ENCODE results near the gene SH2D2A. TPM values are rescaled to one million over a fixed set of nuclear protein-coding genes. Genes with fewer than 3 reads are reported as not detected.

SH2D2A gene
- polyA plus RNA-seq, 1 of the 3 experiments (the other 2 are of a cell fraction) = not detected

GRCh38 chr1:156805766-156806511 lies 10.7 kb downstream of the SH2D2A start:
- no peaks in the 10 kb centered on the region for H3K79me2 ChIP-seq (ENCODE audit: insufficient read depth)
- H3K9me3 ChIP-seq = no peaks in the 10 kb centered on the region
- peaks cover 17% of the 10 kb centered on the region for H4K20me1 ChIP-seq (ENCODE audit: insufficient read depth)
- CTCF ChIA-PET = interaction anchor here (0.7 to 16.9 kb wide), 7 partner anchors 9 to 122 kb away, joined by 3 to 566 read pairs (median 7); partner anchors contain the start of genes INSRR and NTRK1
- H2AFZ ChIP-seq (ENCODE audit: low read depth) = no peak overlapping the region
- H3K9ac ChIP-seq = no peak overlapping the region
- peaks cover 17 to 64% of the 10 kb centered on the region in 2 experiments for H3K4me1 ChIP-seq (ENCODE audit: control insufficient read depth in 1 of 2, insufficient read depth in 2 of 2, low read depth in 1 of 2, low read length in 1 of 2)
- no peaks in the 10 kb centered on the region for H3K9me2 ChIP-seq
- TF ChIP-seq TCF12 (IDR thresholded peaks at IDR 0.05) (peak; percentile 21; the same call in 1 of the 2 replicates), FOXM1 (IDR thresholded peaks at IDR 0.05; ENCODE audit: low read depth) (no peak), MXI1 (IDR thresholded peaks at IDR 0.05; ENCODE audit: low read depth, low read length) (no peak), GATA2 (CRISPR knock-in tag; IDR thresholded peaks at IDR 0.05) (no peak), NFIC (IDR thresholded peaks at IDR 0.05; ENCODE audit: borderline replicate concordance) (no peak)
- no peak overlapping the region for H3K4me3 ChIP-seq (ENCODE audit: low read depth in 2 of 2, low read length in 1 of 2)
- peaks cover 10% of the 10 kb centered on the region for H3F3A ChIP-seq (replicated peaks; ENCODE audit: insufficient read depth)
- DNase-seq = peak; percentile 24
- H3K27ac ChIP-seq (ENCODE audit: low read depth in 2 of 2, low read length in 1 of 2) = peak overlapping the region in 1 of 2 experiments; percentile 89; a peak in 2 of 4 replicates
- no peaks in the 10 kb centered on the region for H3K27me3 ChIP-seq (ENCODE audit: insufficient read depth)
- no peak overlapping the region for H3K4me2 ChIP-seq
- peaks cover under 1 to 5% of the 10 kb centered on the region in 2 experiments for H3K36me3 ChIP-seq (replicated peaks in 1 of 2; ENCODE audit: control insufficient read depth in 1 of 2, insufficient read depth in 2 of 2, low read length in 1 of 2)
- 93% methylated on average over 2 of the region's 3 CpGs for WGBS (ENCODE audit: low lambda C conversion rate)
- POLR2A ChIA-PET = interaction anchor here (0.6 to 2.0 kb wide), 3 partner anchors 54 to 108 kb away, joined by 5 to 6 read pairs (median 5); partner anchors contain the start of gene INSRR

- CTCF ChIA-PET = interaction anchor here (0.8 to 16.9 kb wide), 4 partner anchors 31 to 85 kb away, joined by 3 to 566 read pairs (median 18); partner anchors contain the start of genes INSRR and NTRK1
- 58% methylated on average over 4 of the region's 6 CpGs for WGBS (ENCODE audit: low lambda C conversion rate)
- DNase-seq = peak; percentile 51
These were observed 11.9 kb downstream of the SH2D2A start for GRCh38 chr1:156804572-156805243.

GRCh38 chr1:156804026-156804425 lies 12.6 kb downstream of the SH2D2A start:
- Histone ChIP-seq H3K9me2 (no peaks in the 10 kb centered on the region), H3K9ac (no peak overlapping the region), H3F3A (replicated peaks; ENCODE audit: insufficient read depth) (peaks cover 17% of the 10 kb centered on the region), H3K36me3 (replicated peaks in 1 of 2; ENCODE audit: control insufficient read depth in 1 of 2, insufficient read depth in 2 of 2, low read length in 1 of 2) (peaks cover 15 to 20% of the 10 kb centered on the region in 2 experiments), H3K4me2 (no peak overlapping the region), H4K20me1 (ENCODE audit: insufficient read depth) (peaks cover 29% of the 10 kb centered on the region), H2AFZ (ENCODE audit: low read depth) (no peak overlapping the region), H3K9me3 (no peaks in the 10 kb centered on the region), H3K4me3 (ENCODE audit: low read depth in 2 of 2, low read length in 1 of 2) (no peak overlapping the region), H3K79me2 (ENCODE audit: insufficient read depth) (no peaks in the 10 kb centered on the region), H3K27me3 (ENCODE audit: insufficient read depth) (no peaks in the 10 kb centered on the region), H3K4me1 (ENCODE audit: control insufficient read depth in 1 of 2, insufficient read depth in 2 of 2, low read depth in 1 of 2, low read length in 1 of 2) (peaks cover 24 to 82% of the 10 kb centered on the region in 2 experiments), H3K27ac (ENCODE audit: low read depth in 2 of 2, low read length in 1 of 2) (peak overlapping the region; percentile 28 to 90; a peak in 3 of 4 replicates)
- POLR2A ChIA-PET = interaction anchor here (1.8 kb wide), 1 partner anchor 56 kb away, joined by 6 read pairs; the partner anchor contains the start of gene INSRR
- 58% methylated on average over 2 of the region's 3 CpGs for WGBS (ENCODE audit: low lambda C conversion rate)
- CTCF ChIA-PET = interaction anchor here (12.1 to 16.9 kb wide), 2 partner anchors 35 to 51 kb away, joined by 186 to 566 read pairs; partner anchors contain the start of genes INSRR and NTRK1
- no peak for DNase-seq
- TF ChIP-seq GABPA (IDR thresholded peaks at IDR 0.05; ENCODE audit: low read depth) = no peak
- no peak for TF ChIP-seq SIN3A (IDR thresholded peaks at IDR 0.05; ENCODE audit: borderline replicate concordance, low read depth, low read length)
- no peak for TF ChIP-seq MXI1 (IDR thresholded peaks at IDR 0.05; ENCODE audit: low read depth, low read length)
- no peak for TF ChIP-seq EP300 (IDR thresholded peaks at IDR 0.05; ENCODE audit: borderline replicate concordance in 1 of 2, low read depth in 1 of 2, low read length in 1 of 2)
- TF ChIP-seq, protein P1, sequence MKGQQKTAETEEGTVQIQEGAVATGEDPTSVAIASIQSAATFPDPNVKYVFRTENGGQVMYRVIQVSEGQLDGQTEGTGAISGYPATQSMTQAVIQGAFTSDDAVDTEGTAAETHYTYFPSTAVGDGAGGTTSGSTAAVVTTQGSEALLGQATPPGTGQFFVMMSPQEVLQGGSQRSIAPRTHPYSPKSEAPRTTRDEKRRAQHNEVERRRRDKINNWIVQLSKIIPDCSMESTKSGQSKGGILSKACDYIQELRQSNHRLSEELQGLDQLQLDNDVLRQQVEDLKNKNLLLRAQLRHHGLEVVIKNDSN (IDR thresholded peaks at IDR 0.05; ENCODE audit: borderline replicate concordance, low read depth) = no peak
- no peak for TF ChIP-seq EZH2phosphoT487 (IDR thresholded peaks at IDR 0.05; ENCODE audit: borderline replicate concordance, low read depth)
- TF ChIP-seq IRF3 (IDR thresholded peaks at IDR 0.05; ENCODE audit: low read depth, low read length) = no peak
- no peak for TF ChIP-seq NFIC (IDR thresholded peaks at IDR 0.05; ENCODE audit: borderline replicate concordance)
- no peak for TF ChIP-seq RXRA (IDR thresholded peaks at IDR 0.05; ENCODE audit: borderline replicate concordance, low read depth)
- no peak for TF ChIP-seq CHD2 (IDR thresholded peaks at IDR 0.05; ENCODE audit: low read length, partially characterized antibody)

More at GRCh38 chr1:156804572-156805243, 11.9 kb downstream of the SH2D2A start:
- H3K4me3 ChIP-seq (ENCODE audit: low read depth in 2 of 2, low read length in 1 of 2) = no peak overlapping the region
- H3K4me2 ChIP-seq = no peak overlapping the region
- no peaks in the 10 kb centered on the region for H3K9me3 ChIP-seq
- peaks cover 29% of the 10 kb centered on the region for H4K20me1 ChIP-seq (ENCODE audit: insufficient read depth)
- H3K36me3 ChIP-seq (replicated peaks in 1 of 2; ENCODE audit: control insufficient read depth in 1 of 2, insufficient read depth in 2 of 2, low read length in 1 of 2) = peaks cover 9 to 13% of the 10 kb centered on the region in 2 experiments
- no peaks in the 10 kb centered on the region for H3K9me2 ChIP-seq
- no peak overlapping the region for H3K9ac ChIP-seq
- H3K27ac ChIP-seq (ENCODE audit: low read depth in 2 of 2, low read length in 1 of 2) = peak overlapping the region; percentile 28 to 90; a peak in 3 of 4 replicates
- H3K4me1 ChIP-seq (ENCODE audit: control insufficient read depth in 1 of 2, insufficient read depth in 2 of 2, low read depth in 1 of 2, low read length in 1 of 2) = peaks cover 24 to 76% of the 10 kb centered on the region in 2 experiments
- peaks cover 16% of the 10 kb centered on the region for H3F3A ChIP-seq (replicated peaks; ENCODE audit: insufficient read depth)
- POLR2A ChIA-PET = interaction anchor here (0.6 to 2.0 kb wide), 4 partner anchors 32 to 109 kb away, joined by 3 to 6 read pairs (median 5); partner anchors contain the start of gene INSRR
- H2AFZ ChIP-seq (ENCODE audit: low read depth) = no peak overlapping the region
- TF ChIP-seq CHD2 (IDR thresholded peaks at IDR 0.05; ENCODE audit: low read length, partially characterized antibody) (peak; percentile 27), MEF2A (IDR thresholded peaks at IDR 0.05; ENCODE audit: borderline replicate concordance, low read depth) (no peak), EP300 (IDR thresholded peaks at IDR 0.05; ENCODE audit: borderline replicate concordance in 1 of 2, low read depth in 1 of 2, low read length in 1 of 2) (0 out of 4 replicates have a peak, but pooled peaks of 1 of the 2 experiments have one; percentile 27)
- H3K27me3 ChIP-seq (ENCODE audit: insufficient read depth) = no peaks in the 10 kb centered on the region
- no peaks in the 10 kb centered on the region for H3K79me2 ChIP-seq (ENCODE audit: insufficient read depth)
